Peyer's patch (tissue), 4 donors: ENCODE measurements around the gene CIPC.

Source experiments
- CTCF ChIP-seq, 6 experiments: fragments of 450-650 bp in 4 of 6; fragments of 200-600 bp in 2 of 6; sonication (generic) in 1 of 6; IDR thresholded peaks; one replicate each; pipeline ENCODE4 v1.5.1; 2017 to 2019; ENCODE audit warnings: antibody characterized with exemption in 6 of 6, mild to moderate bottlenecking in 3 of 6, moderate library complexity in 1 of 6
- POLR2A ChIP-seq, 2 donors: fragments of 450-650 bp; IDR thresholded peaks; one replicate each; pipeline ENCODE4 v1.5.1; 2017; ENCODE audit warnings: antibody characterized with exemption in 2 of 2, mild to moderate bottlenecking in 2 of 2, moderate library complexity in 2 of 2

- TF ChIP-seq CTCF (IDR thresholded peaks at IDR 0.05) (no peak), POLR2A (IDR thresholded peaks at IDR 0.05) (no peak)
Observed at GRCh38 chr14:77148510-77149231, 50.6 kb downstream of the CIPC start.
